Non-pigmented ciliary epithelial cell (primary cell): ENCODE results near the gene FRMD4A.
"Not testable (repeated sequence)": the region's sequence is repeated elsewhere in the genome, so short reads cannot be mapped to it uniquely, and the experiment has no call there.

Experiments used
- DNase-seq: peaks from one replicate; pipeline ENCODE4 v3.0.0-alpha.2; 2010; ENCODE audit warnings: low read depth

Gene FRMD4A

DNA sequence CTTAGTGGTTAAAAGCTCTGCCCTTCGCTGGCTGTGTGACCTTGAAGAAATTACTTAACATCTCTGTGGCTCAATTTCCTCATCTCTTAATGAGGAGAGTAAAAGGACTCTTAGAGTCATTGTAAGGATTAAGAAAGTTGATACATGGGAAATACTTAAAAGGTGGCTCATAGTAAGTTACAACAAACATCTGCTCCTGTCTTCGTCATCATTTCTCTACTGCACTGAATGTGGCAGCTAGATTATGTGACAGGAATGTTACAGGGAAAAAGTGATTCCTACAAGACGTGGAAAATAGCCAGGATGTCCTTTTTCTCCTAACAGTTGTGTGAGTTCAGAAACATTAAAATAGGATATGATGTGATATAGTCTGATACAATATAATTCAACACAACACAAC is 184.7 kb downstream of the FRMD4A start:
- peak; percentile 60 for DNase-seq

DNA sequence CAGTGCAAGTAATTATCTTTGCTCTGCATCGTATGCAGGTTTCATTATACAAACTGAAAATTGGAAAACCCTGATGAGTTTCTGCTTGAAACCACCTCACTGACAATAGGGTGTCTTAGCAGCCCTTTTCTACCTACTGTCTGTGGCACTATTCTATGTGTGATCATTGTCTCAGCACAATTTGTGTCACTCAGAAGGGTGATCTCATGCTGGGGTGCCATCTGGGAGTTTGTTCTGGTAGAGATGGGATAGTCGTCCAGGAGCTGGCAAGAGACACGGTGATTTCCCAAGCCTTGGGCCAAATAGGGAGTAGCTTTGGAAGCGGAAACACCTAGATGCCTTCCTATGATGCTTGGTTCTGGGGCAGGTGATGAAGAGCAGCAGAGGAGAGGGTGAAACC is 186.3 kb downstream of the FRMD4A start:
- DNase-seq: no peak

DNA sequence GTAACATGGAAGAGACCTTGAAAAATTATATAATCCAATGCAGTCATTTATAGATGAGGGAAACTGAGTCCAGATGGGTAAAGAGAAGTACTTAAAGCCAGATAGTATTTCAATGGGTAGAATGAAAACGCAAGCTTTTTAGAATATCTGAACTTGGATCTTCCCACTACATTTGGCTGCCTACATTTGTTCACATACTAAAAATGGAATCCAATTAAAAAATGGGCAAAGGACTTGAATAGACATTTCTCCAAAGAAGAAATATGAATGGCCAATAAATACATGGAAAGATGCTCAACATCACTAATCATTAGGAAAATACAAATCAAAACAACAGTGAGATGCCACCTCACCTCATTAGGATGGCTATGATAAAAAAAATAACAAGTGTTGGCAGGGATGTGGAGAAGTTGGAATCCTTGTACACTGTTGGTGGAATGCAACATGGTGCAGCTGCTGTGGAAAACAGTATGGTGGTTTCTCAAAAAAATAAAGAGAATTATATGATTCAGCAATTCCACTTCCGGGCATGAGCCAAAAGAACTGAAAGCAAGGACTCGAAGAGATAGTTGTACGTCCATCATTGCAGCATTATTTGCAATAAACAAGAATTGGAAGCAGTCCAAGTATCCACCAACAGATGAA is 188.0 kb downstream of the FRMD4A start:
- DNase-seq: no peak

DNA sequence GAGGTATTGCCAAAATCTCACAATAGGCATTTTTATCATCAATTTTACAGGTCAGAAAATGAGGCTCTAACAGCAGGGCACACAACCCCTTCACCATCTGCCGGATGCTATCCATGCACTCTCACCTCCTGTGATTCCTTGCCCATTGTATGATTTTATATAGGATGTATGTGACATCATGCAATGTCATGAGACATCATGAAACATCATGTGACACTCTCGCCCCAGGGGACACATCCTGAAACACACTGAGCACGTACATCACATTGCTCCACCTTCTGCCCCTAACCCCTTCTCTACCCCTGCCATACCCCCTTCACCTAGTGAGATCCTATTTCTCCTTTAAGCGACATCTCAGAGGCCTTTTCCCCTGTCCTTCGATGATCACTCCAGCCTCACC is 189.4 kb downstream of the FRMD4A start:
- no peak for DNase-seq

DNA sequence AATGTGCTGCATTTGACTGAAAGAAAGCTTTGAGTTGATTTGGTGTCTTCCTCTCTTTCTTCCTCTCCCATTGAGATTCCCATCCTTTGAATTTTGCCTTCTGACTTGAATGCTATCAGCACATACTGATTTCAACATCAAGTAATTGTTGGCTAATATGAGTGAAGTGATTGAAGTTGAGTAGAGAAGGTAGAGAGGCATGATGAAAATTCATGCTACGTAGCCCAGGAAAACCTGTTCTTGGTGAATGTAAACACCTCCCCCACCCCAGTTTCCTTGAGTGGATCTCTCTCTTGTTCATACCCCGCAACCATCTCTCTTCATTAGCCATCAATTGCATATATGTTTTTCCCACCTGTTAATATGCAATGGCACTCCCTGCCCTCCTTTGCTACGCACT is 193.3 kb downstream of the FRMD4A start:
- no peak for DNase-seq

DNA sequence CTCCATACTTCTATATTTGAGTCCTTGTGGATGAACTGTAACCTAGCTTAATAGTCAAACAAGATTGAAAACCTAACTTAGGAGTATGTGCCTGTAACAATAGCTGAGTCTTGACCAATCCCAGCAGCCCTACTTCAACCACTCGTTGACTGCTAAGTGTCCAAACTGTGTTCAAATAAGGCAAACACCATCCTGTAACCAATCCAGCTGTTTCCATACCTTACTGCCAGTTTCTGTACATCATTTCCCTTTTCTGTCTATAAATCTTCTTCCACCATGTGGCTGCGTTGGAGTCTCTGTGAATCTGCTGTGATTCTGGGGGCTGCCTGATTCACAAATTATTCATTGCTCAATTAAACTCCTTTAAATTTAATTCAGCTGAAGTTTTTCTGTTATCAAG is 195.5 kb downstream of the FRMD4A start:
- DNase-seq: not testable (repeated sequence)

DNA sequence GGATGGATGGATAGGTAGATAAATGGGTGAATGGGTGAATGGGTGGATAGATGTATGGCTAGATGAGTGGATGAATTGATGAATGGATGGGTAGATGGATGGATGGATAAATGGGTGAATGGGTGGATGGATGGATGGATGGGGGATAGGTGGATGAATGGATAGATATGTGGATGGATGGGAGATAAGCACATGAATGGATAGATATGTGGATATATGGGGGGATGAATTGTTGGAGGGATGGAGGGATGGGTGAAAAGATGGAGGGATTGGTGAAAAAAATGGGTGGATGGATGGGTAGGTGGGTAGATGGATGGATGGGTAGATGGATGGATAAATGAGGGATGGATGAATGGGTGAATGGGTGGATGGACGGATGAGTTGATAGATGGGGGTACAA is 196.4 kb downstream of the FRMD4A start:
- no peak for DNase-seq

DNA sequence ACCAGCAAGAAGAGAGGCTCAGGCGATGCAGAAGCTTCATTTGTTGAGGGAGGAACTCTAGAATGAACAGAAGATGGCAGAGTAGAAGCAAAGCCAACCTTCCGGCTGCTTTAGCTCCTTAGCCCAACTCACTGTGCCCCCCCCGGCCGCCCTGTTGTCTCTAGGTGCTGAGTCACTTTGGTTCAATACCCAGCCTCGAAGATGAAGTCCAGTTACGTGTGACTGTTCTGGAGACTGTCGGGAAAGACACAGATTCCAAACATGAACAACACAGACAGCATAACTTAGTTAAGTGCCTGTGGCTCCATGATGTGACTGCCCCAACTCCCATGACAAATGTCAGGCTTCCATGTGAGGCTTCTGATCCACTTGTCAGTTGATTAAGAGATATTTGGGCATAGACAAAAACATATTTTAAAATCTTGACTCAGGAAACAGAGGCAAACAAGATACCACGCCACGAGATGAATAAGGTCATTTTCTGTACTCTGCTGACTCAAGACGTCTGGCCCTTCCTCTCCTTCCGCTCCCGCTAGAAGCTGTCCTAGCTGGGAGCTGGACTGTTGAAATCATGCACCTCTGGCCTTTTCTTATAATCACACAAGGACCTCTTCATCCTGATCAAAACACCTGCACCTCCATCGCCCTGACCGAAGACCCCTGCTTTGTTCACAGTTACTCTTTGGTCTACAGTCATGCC is 199.3 kb downstream of the FRMD4A start:
- no peak for DNase-seq

DNA sequence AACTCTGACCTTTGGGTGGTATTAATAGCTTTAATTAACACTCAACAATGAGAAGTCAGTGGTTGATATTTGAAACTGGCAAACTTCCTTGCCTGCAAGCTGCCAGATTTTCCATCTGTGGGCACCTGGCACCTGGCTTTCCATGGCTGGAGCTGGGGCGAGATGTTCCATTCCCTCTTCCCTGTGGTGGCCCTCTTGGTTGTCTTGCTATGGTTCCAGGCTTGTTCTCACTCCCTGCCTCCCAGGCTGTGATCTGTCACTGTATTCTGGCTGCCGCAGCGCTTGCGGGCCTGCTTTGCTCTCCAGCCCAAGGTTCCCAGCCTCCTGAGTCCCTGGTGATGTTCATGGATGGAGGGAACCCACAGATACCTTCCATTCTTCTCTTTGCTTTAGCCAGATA is 201.0 kb downstream of the FRMD4A start:
- DNase-seq: no peak

DNA sequence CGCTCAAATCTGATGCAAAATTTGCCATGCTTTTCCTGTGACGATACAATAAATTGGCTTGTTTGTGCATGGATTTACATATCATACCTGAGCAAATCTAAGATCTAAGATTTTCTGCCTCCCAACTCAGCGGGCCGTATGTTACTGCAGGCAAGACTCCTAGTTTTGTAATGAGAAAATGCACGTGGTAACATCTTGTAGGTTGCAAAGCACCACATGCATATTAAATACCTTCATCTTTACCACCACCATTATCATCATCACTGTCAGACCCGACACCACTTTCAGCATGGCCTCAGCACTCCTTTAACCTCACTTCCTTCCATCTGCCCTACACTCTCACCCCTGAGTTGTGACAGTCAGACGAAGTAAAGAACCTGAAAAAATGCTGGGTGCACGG is 202.2 kb downstream of the FRMD4A start:
- DNase-seq: no peak

DNA sequence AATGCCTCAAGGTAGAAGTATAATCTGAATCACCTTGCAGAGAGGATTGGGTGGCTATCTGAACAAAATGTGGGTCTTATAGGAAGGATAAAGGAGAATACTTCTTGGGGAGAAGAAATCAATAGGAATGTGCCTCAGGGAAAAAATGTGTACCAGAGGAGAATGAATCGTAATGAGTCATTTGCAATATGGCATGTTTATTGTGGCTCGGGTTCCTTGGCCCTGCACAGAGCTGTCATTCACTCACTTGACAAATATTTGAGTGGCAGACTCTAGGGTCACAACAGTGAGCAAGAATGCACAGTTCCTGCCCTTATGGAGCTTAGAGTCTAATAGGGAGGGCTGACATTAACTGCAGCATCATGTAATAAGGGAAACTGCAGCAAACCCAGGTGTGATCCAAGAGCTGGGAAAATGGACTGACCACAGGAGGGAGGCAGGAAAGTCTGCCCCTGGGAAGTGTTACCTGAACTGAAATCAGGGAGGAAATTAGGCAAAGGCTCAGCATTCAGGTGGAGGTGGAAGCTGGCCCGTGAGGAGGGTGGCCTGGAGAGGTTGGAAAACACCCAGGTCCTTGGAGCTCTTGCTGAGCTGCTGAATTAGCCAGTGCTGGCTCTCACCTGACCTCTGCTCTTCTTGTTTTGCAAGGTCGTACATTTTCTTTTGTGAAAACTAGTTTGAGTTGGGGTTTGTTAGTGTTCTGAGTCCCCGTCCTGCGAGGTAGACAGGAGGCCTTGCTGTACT is 203.9 kb downstream of the FRMD4A start:
- no peak for DNase-seq

DNA sequence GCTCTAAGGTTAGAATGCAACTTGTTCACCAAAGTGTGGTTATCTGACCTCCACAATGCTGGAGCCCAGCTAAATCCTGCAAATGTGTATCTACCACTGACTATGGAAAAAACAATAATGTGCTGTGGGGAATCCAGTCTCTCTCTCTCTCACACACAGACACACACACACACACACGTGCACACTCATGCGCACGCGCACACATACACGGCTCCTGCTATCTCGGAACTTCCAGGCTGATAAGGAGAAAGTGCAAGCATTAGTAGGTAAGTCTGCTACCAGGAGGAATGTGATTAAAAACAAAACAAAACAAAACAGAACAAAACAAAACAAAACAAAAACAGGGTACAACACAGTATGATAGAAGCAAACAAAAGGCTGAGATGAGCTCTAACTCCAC is 205.2 kb downstream of the FRMD4A start:
- DNase-seq: no peak

DNA sequence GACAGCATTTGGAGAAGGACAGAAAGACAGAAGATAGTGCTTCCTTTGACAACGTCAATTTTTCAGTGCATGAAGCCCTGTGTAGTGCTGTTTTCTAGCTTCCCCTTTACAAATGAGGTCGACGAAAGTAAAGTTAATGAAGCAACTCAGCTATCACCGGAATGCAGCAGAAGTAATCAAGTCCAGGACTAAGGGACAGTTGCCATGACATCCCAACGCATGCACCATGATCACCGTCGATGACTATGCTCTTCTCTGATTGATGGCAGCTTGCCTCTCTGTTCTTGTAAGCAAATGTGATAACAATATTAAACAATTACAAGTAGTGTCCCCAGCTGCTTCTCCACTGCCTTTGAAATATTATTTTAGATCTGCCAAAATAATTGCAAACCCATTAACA is 205.8 kb downstream of the FRMD4A start:
- DNase-seq: no peak

DNA sequence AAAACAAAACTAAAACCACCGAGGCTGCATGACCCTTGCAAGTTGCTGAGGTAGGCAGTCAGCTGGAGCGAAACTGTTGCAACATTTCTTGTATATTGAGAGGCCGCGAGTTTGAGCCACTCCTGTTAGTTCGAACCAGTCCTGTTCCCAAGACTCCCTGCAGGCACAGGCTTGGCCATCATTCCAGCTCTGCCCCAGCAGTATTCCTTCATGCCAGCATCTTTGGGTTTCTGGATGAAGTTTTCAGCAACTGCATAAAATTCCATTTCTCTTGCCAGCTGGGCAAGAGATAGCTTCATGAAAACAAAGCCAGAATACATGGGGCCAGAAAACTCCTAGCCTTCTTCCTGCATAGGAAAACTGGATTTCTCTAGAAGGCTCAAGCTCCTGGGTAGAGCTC is 207.6 kb downstream of the FRMD4A start:
- no peak for DNase-seq

DNA sequence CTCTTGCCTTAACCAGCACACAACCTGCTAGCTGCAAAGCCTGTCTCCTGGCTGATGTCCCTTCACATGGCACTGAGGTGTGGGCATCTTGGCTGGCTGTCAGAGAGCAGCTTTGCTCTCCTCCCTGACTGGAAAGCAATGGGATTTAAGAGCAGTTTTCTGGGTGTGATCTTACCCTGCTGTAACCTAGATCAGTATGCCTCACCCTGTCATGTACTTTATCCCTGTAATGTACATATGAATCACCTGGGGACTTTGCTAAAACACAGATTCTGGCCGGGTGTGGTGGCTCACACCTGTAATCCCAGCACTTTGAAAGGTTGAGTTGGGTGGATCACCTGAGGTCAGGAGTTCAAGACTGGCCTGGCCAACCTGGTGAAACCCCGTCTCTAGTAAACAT is 209.9 kb downstream of the FRMD4A start:
- DNase-seq: no peak

DNA sequence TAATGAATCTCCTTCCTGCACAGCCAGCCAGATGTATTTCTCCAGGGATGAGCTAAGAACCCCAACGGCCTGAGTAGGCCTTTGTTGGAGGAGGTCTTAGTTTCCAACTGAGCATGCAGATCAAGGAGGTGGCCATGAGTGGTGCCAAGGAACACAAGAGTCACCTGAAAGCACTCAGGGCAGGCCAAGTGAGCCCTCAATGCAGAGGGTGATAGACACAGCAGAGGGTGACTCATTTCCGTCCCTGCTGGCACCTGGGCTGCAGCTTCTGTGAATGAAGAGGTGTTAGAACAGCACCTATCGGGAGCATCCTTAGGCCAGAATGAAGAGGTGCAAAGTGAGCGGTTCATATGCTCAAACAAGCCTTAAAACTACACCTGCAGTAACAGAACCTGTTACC is 211.8 kb downstream of the FRMD4A start:
- no peak for DNase-seq

DNA sequence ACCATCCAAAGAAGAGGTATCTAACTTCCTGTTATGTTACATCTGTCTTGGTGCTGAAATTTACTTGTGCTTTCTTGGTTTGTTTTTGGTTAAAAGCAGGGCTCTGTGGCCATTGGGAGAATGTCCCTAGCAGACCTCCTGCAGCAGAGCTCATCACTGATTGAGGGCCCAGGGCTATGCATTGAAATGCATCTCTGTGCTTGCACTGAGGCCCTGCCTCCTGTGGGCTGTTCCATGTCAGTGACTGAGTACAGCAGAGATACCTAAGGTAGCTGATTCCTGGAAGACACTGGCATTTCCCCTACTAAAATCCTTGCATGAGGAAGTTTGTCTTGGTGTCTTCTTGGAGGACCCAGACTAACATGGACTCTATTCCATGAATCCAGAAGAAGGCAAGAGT is 213.9 kb downstream of the FRMD4A start:
- DNase-seq: no peak

DNA sequence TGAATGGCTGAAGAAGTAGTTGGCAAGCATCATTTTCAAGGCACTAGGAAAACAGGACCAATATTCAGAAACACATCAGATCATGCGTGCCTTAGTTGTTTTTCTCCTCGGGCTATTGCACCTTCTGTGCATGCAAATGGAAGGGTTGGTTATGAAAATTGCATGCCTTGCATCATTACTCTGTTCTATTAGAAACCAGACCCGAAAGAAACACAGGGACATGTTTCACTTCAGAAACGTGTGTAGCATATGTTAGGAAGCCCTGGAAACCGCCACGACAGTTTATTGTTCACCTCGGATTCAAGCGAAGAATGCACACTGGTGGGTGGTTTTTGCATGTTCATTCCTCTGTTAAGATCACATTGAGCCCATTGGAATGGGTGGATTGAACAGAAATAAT is 214.7 kb downstream of the FRMD4A start:
- DNase-seq: no peak

DNA sequence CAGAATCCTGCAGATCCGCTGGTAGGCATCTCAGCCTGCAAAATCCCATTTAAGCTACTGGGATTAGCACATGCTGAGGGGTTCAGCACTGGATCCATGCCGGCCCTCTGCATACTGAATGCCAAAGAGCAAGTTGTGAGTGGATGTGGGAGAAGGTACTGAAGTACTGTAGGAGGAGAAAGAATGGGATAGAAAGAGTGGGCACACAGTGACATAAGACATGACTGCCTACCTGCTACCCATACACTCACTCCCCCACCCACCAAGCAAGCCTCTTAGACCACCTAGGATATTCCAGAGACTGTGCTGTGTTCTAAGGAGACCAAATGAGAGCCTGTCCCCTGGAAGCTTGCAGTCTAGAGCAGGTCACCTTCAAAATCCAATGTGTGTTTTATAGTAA is 215.9 kb downstream of the FRMD4A start:
- DNase-seq: no peak

DNA sequence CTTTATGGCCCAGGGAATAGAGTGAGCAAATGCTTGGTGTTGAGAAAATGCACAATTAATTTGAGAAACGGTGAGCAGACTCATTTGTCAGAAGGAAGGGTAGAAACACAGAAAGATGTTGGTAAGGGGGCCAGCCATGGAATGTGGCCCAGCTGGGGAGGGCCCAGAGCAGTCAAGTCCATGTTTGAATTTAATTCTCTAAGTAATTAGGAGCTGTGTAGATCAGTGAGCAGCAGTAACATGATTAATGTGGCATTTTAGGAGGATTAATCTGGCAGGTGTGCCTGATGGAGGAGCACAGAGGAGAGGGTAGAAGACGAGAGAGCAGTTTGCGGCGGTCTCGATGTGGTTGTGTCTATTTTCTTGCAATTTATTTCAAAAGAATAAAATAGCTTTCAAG is 218.7 kb downstream of the FRMD4A start:
- no peak for DNase-seq

DNA sequence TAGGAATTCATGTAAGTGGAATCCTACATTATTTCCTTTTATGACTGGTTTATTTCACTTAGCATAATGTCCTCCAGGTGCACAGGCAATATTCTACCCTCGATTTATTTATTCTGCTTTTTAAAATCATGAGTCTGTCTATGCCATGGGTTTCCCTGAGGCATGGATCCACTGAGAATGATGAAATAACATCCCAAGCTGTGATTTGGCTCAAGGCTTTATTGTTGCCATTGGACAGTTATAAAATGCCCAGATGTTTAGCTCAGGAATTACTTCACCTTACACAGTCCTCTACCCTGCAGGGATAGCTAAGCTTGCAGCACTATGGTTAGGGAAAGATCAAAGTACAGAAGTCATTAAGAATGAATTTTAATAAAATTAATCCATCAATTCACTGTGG is 219.5 kb downstream of the FRMD4A start:
- no peak for DNase-seq

DNA sequence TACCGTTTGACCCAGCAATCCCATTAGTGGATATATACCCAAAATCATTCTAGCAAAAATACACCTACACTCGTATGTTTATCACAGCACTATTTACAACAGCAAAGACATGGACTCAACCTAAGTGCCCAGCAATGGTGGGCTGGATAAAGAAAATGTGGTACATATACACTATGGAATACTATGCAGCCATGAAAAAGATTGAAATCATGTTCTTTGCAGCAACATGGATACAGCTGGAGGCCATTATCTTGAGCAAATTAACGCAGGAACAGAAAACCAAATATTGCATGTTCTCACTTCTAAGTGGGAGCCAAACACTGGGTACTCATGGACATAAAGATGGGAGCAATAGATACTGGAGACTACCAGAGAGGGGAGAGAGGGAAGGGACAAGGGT is 223.9 kb downstream of the FRMD4A start:
- no peak for DNase-seq

DNA sequence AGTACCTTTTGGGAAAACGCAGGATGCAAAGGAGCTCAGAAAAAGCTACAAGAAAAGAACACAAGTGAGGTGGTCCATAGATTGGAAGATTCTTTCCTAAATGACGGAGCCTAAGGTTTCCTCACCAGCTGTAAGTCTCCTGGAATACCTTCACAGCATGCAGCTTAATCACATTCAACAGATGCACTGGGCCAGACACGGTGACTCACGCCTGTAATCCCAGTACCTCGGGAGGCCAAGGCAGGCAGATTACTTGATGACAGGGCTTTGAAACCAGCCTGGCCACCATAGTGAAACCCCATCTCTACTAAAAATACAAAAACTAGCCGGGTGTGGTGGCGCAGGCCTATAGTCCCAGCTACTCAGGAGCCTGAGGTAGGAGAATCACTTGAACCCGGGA is 228.7 kb downstream of the FRMD4A start:
- DNase-seq: peak; percentile 68

DNA sequence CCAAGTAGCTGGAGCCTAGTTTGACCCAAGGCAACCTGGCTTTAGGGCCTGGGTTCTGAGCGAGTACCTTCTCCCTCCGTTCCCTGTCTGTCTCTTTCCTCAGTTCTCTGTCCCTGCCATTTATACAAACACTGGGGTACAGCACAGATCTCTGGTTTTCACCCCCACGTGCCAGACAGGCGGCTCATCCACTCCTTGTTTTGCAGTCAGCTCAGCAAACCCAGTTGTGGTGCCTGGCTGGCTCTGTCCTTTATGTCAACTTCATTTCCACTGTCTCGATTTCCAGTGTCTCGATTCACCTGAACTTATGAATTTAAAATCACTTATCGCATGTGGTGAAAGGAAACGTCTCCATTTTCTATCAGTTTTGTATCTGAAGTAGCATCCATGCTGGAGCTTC is 230.8 kb downstream of the FRMD4A start:
- DNase-seq: no peak
